Erythroblast (primary cell): ENCODE results near the gene SCO2.

Experiments
- DNase-seq, 2 experiments: peaks; one replicate each; lab custom pipeline; 2025; lab: John Stamatoyannopoulos, UW
- GATA1 ChIP-seq: IDR thresholded peaks from 2 replicates; pipeline ENCODE4 v1.6.1; 2011; ENCODE audit warnings: low read depth, mild to moderate bottlenecking, control low read depth, low read length, moderate library complexity
- POLR2A ChIP-seq: IDR thresholded peaks from 2 replicates; pipeline ENCODE4 v1.6.1; 2011; ENCODE audit warnings: mild to moderate bottlenecking, low read length

SCO2 gene

GRCh38 chr22:50516068-50516467, 9.3 kb downstream of the SCO2 start:
- TF ChIP-seq GATA1, result no peak
- no peak for TF ChIP-seq POLR2A
- DNase-seq, result no peak

- TF ChIP-seq POLR2A (no peak), GATA1 (no peak)
- no peak for DNase-seq
Observed at GRCh38 chr22:50513175-50513574, 12.2 kb downstream of the SCO2 start.

GRCh38 chr22:50508897-50509296, 16.5 kb downstream of the SCO2 start:
- DNase-seq, result peak in 1 of 2 experiments; percentile 58
- no peak for TF ChIP-seq GATA1

DNA sequence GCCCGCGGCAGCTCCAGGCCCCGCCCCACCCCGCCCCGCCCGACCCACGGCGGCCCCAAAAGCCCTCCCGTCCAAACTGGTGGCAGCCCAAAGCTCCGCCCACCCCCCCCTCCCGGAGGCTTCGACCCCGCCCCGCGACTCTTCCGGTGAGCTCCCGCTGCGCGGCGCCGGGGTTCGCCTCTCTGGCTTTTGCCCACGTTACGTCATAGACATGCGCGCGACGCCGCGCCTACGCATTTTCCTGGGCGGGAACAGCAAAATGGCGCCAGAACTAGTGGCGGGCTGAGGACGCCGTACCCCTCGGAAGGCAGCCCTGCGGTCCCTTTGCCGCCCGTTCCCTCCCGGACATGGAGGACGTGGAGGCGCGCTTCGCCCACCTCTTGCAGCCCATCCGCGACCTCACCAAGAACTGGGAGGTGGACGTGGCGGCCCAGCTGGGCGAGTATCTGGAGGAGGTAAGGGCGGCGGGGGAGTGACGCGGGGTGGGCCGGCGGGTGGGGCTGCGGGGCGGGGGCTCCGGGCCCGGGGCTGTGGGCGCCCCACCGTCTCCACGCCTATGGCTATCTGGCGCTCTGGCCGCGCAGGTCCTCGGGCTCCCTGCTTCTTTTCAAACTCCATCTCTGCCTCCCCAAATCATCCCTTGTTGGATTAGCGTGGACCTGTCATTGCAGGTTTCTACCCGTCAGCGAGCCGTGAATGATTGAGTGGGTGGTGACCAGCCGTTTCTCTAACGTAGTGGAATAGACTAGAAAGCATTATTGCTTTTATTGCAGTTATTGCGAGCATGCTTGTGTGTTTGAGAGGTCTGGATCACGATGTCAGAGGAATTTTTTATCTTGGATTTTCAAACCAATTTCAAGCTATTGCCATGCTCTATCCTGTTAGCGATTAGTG, 17.2 kb downstream of the SCO2 start, which contains the start of gene NCAPH2:
NCAPH2 (plus strand) TSS at position 234 of the 894 bp plus-strand sequence; CDS start at position 348, 114 bp downstream.
- peak; percentile 98 to 100 for DNase-seq
- TF ChIP-seq POLR2A, result peak; percentile 67
- TF ChIP-seq GATA1, result no peak

DNA sequence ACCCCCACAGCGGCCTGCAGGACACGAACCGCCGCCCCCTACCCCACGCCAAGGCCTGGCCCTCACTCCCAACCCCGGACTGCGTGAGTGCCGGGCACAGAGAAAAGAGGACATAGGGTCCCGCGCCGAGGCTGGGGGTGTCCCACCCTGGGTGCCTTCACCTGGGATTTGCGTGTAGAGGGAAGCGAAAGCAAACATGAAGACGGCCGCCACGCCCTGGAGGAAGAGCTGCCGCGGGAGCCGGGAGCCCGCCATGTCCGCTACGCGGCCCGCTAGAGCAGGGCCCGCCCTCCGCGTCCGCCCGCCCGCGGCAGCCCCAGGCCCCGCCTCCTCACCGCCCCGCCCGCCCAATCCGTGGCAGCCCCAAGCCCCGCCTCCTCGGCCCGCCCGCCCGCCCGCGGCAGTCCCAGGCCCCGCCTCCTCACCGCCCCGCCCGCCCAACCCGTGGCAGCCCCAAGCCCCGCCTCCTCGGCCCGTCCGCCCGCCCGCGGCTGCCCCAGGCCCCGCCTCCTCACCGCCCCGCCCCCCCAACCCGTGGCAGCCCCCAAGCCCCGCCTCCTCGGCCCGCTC, 17.9 kb downstream of the SCO2 start, which contains the start of gene LMF2:
LMF2 (minus strand) TSS at position 282 of the 570 bp plus-strand sequence; CDS start at position 255, 27 bp downstream.
- DNase-seq, result peak; percentile 95 to 100
- no peak for TF ChIP-seq POLR2A
- TF ChIP-seq GATA1, result no peak

GRCh38 chr22:50506611-50507420, 18.6 kb downstream of the SCO2 start:
- TF ChIP-seq POLR2A (no peak), GATA1 (no peak)
- DNase-seq, result peak in 1 of 2 experiments; percentile 60

DNA sequence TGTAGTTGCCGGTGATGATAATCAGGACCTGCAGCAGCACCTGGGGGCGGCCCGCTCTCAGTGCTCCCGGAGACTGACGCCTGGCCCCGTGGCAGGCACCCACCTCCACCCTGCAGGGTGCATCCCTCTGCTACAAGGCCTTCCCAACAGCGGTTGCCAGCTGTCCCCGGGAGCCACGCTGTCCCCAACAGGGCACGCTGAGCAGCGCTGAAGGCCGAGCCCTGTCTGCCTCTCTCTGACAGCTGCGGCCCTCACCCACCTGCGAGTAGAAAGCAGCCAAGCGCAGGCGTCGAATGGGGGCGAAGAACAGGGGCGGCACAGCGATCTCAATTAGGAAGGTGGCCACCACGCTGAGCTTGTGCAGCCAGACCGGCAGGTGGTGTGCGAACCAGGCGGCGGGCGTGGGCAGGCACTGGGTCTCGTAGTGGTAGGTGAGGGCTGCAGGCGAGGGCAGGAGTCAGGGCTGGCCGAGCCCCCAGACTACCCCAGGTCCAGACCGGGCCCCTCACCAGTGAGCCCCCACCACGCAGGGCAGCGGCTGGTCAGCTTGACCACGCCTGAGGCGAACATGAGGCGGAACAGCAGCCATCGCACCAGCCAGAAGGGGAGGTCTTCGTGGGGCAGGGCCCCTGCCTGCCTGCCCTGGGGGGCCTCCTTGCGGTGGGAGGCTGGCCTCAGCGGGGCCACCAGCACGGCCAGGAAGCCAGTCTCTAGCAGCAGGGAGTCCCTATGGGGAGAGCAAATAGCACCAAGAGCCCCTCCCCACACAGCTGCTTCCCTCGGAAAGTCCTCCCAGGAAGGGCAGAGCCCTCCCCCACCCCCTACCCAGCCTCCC, 19.4 kb downstream of the SCO2 start:
- TF ChIP-seq POLR2A (no peak), GATA1 (no peak)
- no peak for DNase-seq

GRCh38 chr22:50505276-50505775, 20.1 kb downstream of the SCO2 start:
- no peak for DNase-seq
- TF ChIP-seq GATA1 (no peak), POLR2A (no peak)

DNA sequence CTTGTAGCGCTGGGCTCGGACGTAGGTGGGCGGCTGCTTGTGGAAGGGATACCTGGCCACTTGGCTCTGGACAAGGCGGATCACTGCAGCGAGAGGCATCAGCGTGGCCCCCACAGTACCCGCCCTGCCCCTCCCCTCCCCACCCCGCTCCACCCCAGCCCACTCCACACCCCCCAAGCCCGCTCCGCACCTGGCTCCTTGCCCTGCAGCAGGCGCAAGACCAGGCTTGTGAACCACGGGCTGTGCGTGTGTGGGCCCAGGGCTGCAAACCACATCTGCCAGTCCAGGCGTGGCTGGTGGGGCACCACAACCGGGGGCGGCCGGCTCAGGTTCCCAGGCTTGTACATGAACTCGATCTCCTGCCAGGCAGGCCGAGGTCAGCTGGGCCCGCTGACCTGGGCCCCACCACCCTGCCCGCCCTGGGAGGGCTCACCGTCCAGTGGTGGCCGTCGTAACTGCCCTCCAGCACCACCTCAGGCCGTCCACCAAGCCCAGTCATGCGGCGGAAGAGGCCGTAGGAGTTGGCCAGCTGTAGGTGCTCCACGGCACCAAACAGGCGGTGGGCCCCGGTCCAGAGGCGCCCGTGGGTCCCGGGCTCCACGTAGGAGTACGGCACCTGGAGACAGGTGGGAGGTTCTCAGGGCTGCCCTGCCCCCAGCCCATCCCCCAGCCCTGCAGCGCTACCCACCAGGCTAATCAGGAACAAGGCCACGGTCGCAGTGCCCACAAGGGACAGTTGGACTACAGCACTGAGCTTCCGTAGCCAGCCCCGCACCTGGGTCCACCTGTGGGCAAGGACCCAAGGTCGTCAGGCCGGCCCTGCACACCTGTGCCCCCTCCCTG, 20.8 kb downstream of the SCO2 start:
- DNase-seq, result no peak
- TF ChIP-seq GATA1 (no peak), POLR2A (no peak)

DNA sequence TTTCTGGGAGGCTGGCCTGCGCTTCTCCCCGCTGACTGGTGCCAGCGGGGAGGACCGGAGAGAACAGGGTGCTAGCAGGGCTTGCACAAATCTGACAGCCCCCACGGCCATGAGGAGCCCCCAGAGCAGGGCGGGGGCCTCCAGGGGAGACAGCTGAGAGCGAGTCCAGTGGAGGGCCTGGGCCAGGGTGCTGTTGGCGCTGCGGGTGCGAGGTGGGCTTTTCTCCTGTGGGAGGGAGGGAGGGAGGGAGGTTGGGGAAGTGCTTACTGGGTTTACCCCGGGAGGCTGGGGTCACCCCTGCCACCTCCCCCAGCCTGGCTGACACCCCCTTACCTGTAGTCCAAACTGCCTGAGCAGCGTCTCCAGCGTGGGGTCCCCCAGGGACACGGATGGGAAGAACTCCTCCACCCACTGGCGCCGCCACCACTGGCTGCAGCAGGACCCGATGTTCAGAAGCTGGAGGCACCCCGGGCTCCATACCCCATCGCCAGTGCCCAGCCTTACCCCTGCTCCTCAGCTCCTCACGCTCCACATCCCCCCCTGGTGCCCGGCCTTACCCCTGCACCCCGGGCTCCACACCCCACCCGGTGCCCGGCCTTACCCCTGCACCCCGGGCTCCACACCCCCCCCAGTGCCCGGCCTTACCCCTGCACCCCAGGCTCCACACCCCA, 21.8 kb downstream of the SCO2 start:
- TF ChIP-seq POLR2A (no peak), GATA1 (no peak)
- no peak for DNase-seq
